NB4 (cell line): ENCODE measurements around the gene ASNSD1.

Experiments used
- MYC ChIP-seq: IDR thresholded peaks from 2 replicates; pipeline ENCODE4 v1.6.1; 2011; ENCODE audit warnings: low read depth, low read length
- POLR2A ChIP-seq: IDR thresholded peaks from 2 replicates; pipeline ENCODE4 v1.6.1; 2011; ENCODE audit warnings: mild to moderate bottlenecking; ENCODE audit not compliant: insufficient read length; ENCODE audit errors: extremely low read depth
- TF ChIP-seq, protein P1 (sequence below): IDR thresholded peaks from one replicate; pipeline ENCODE4 v1.5.1; 2012; ENCODE audit warnings: low read depth, low read length
- TF ChIP-seq, protein P2 (sequence below): IDR thresholded peaks from 2 replicates; pipeline ENCODE4 v1.6.1; 2011; ENCODE audit warnings: low read depth, low read length

DNA sequence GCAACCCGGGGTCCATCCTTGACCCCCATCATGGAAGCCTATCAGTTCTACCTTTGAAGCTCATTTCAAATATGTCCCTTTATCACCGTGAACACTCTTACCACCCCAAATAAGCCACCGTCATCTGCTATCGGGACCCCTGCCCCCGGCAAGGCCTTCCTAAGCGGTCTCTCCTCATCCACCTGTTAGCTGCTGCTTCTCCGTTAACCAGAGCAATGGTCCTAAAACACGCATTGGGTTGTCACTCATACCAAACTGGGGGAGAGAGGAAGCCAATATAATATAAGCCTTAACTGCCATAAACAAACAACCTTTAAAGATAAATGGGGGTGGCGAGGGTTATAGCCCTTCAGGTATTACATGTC lies 680 bp downstream of the ASNSD1 start:
- TF ChIP-seq POLR2A (no peak), MYC (no peak)
- TF ChIP-seq, protein P1, sequence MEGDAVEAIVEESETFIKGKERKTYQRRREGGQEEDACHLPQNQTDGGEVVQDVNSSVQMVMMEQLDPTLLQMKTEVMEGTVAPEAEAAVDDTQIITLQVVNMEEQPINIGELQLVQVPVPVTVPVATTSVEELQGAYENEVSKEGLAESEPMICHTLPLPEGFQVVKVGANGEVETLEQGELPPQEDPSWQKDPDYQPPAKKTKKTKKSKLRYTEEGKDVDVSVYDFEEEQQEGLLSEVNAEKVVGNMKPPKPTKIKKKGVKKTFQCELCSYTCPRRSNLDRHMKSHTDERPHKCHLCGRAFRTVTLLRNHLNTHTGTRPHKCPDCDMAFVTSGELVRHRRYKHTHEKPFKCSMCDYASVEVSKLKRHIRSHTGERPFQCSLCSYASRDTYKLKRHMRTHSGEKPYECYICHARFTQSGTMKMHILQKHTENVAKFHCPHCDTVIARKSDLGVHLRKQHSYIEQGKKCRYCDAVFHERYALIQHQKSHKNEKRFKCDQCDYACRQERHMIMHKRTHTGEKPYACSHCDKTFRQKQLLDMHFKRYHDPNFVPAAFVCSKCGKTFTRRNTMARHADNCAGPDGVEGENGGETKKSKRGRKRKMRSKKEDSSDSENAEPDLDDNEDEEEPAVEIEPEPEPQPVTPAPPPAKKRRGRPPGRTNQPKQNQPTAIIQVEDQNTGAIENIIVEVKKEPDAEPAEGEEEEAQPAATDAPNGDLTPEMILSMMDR: no peak
- TF ChIP-seq, protein P2, sequence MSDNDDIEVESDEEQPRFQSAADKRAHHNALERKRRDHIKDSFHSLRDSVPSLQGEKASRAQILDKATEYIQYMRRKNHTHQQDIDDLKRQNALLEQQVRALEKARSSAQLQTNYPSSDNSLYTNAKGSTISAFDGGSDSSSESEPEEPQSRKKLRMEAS: no peak
